GM12865 (cell line): ENCODE measurements around the gene ST6GALNAC3.

ENCODE experiments used
- DNase-seq: peaks from one replicate; pipeline ENCODE4 v3.0.0; 2010; ENCODE audit warnings: low read depth
- H3K4me3 ChIP-seq: 2 replicates; pipeline ENCODE4 v1.5.1; 2011; ENCODE audit warnings: mild to moderate bottlenecking, low read depth, low read length, control low read depth
- CTCF ChIP-seq: IDR thresholded peaks from 2 replicates; pipeline ENCODE4 v1.5.1; 2011; ENCODE audit warnings: low read length, control low read depth, low read depth, inconsistent platforms; ENCODE audit not compliant: insufficient read depth; ENCODE audit errors: missing control alignments

Gene ST6GALNAC3

DNA sequence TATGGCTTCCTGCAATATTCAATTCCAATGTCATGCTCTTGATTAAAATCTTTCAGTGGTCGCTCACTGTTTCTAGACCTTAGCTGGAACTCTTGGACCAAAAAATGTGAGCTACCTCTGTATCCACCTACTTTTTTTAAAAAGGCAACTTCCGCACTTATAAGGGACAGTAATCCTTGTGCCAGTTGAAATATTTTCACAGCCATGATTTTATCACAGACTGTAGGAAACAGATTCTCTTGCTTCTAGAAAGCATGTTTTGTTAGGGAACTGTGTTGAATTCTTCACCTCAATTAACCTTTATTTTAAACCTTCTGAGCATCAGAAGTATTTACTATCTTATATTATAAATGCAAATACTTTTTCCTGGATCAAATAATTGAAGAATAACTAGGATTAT is 496.7 kb downstream of the ST6GALNAC3 start:
- H3K4me3 ChIP-seq, result no peak overlapping the region
- DNase-seq, result no peak
- TF ChIP-seq CTCF, result no peak

GRCh38 chr1:76572229-76572628 is 497.7 kb downstream of the ST6GALNAC3 start:
- no peak overlapping the region for H3K4me3 ChIP-seq
- TF ChIP-seq CTCF, result no peak
- no peak for DNase-seq

DNA sequence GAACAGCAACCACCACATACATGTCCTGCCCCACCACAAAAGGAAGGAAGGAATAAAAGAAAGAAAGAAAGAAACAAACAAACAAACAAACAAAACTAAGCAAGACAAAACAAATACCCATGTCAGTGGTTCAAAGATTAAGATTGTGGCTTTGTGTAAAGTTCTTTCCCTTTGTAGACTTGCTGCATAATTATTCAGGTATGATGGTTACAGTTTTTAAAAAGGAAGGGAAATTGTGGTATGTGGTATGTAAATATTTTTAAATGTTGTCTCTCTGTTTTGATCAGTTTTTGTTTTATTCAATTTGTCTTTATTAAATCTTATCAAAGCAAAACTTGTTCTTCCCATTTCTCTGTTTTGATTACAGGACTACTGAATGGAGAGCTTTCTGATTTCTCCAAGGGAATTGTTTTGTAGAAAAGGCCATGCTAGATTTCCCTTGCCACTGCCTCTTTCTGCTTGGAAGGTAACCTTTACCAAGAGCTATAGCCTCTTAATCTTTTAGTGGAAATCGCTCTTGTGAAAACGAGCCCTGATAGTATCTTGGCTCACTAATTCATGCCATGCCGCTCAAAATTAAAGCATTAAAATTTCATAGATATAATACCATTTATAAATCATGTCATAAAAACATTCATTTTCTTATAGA is 502.5 kb downstream of the ST6GALNAC3 start:
- DNase-seq, result no peak
- no peak overlapping the region for H3K4me3 ChIP-seq
- no peak for TF ChIP-seq CTCF

GRCh38 chr1:76577525-76578185 is 503.1 kb downstream of the ST6GALNAC3 start:
- H3K4me3 ChIP-seq, result no peak overlapping the region
- TF ChIP-seq CTCF, result no peak
- DNase-seq, result no peak

GRCh38 chr1:76580206-76580605 is 505.7 kb downstream of the ST6GALNAC3 start:
- no peak for TF ChIP-seq CTCF
- no peak overlapping the region for H3K4me3 ChIP-seq
- no peak for DNase-seq

GRCh38 chr1:76581712-76582111 is 507.2 kb downstream of the ST6GALNAC3 start:
- no peak for TF ChIP-seq CTCF
- H3K4me3 ChIP-seq, result no peak overlapping the region

More at GRCh38 chr1:76581712-76582111, 507.2 kb downstream of the ST6GALNAC3 start:
- no peak for DNase-seq
